Osteoblast (primary cell): ENCODE results near the gene EFNB3. TPM values are rescaled to one million over a fixed set of nuclear protein-coding genes. Genes with fewer than 3 reads are reported as not detected.

Experiments
- DNase-seq: peaks from one replicate; pipeline ENCODE4 v3.0.0; 2011; ENCODE audit warnings: low spot score, mixed read lengths; ENCODE audit not compliant: insufficient read length; ENCODE audit errors: missing footprints
- H2AFZ ChIP-seq: 2 replicates; pipeline ENCODE4 v1.6.0; 2011; ENCODE audit warnings: mild to moderate bottlenecking, low read length
- H3K27ac ChIP-seq: 2 replicates; pipeline ENCODE4 v1.5.1; 2011; ENCODE audit warnings: mild to moderate bottlenecking, low read depth, low read length, moderate library complexity
- H3K27me3 ChIP-seq: 2 replicates; pipeline ENCODE4 v1.6.0; 2012; ENCODE audit warnings: mild to moderate bottlenecking, control low read depth, inconsistent platforms, low read length, moderate library complexity; ENCODE audit not compliant: insufficient read depth
- H3K36me3 ChIP-seq: 2 replicates; pipeline ENCODE4 v1.5.1; 2011; ENCODE audit warnings: mild to moderate bottlenecking, low read length, control low read depth, moderate library complexity; ENCODE audit not compliant: insufficient read depth
- H3K4me1 ChIP-seq: 2 replicates; pipeline ENCODE4 v1.5.1; 2011; ENCODE audit warnings: mild to moderate bottlenecking, low read length, control low read depth, moderate library complexity; ENCODE audit not compliant: insufficient read depth
- H3K4me2 ChIP-seq: 2 replicates; pipeline ENCODE4 v1.6.0; 2011; ENCODE audit warnings: mild to moderate bottlenecking, low read length; ENCODE audit not compliant: insufficient read depth
- H3K4me3 ChIP-seq: fragments of 200-600 bp; sonication (generic); 3 replicates; pipeline ENCODE4 v1.5.1; 2012; ENCODE audit warnings: mild to moderate bottlenecking, low read length, inconsistent platforms; ENCODE audit not compliant: insufficient read depth
- H3K79me2 ChIP-seq: 2 replicates; pipeline ENCODE4 v1.6.0; 2012; ENCODE audit warnings: mild to moderate bottlenecking, low read length, control low read depth, inconsistent platforms; ENCODE audit not compliant: insufficient read depth
- H3K9me3 ChIP-seq: 2 replicates; pipeline ENCODE4 v1.5.1; 2011; ENCODE audit warnings: low read depth, low read length, control low read depth
- H4K20me1 ChIP-seq: 2 replicates; pipeline ENCODE4 v1.6.0; 2012; ENCODE audit warnings: mild to moderate bottlenecking, low read length, control low read depth; ENCODE audit not compliant: insufficient read depth
- CTCF ChIP-seq: IDR thresholded peaks from 2 replicates; pipeline ENCODE4 v1.5.1; 2011; ENCODE audit warnings: mild to moderate bottlenecking, low read depth, low read length, moderate library complexity; ENCODE audit errors: extremely low read depth
- total RNA-seq: library from RNA; depleted of rRNA; stranded (reverse); fragments of >200 nt; gene quantifications from 2 replicates; pipeline ENCODE4 v1.2.3, GENCODE V29; 2012

Gene EFNB3
- total RNA-seq, 1 donor: 1.8 TPM

DNA sequence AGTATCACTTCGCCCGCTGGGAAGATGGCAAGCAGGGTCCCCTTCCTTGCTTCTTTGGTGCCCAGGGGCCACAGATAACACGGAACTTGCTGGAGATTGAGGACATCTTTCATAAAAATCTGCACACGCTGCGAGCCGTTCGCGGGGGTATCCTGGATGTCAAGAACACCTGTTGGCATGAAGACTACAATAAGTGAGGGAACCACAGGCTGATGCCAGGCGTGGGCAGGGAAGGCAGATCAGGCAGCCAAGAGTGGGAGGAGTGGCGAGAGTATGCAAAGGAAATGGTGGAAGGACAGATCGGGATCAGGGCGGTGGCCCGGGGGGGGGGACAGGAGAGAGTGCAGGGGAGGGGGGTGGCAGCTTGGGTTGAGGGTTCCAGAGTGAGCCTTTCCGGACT, 34.7 kb downstream of the EFNB3 start:
- Histone ChIP-seq H4K20me1 (no peaks in the 10 kb centered on the region), H3K4me2 (no peak overlapping the region), H3K4me3 (no peak overlapping the region), H3K4me1 (no peaks in the 10 kb centered on the region), H3K27ac (no peak overlapping the region), H3K36me3 (no peaks in the 10 kb centered on the region), H3K9me3 (no peaks in the 10 kb centered on the region), H2AFZ (no peak overlapping the region), H3K79me2 (no peaks in the 10 kb centered on the region), H3K27me3 (peaks cover 37% of the 10 kb centered on the region)
- DNase-seq: no peak
- no peak for TF ChIP-seq CTCF

DNA sequence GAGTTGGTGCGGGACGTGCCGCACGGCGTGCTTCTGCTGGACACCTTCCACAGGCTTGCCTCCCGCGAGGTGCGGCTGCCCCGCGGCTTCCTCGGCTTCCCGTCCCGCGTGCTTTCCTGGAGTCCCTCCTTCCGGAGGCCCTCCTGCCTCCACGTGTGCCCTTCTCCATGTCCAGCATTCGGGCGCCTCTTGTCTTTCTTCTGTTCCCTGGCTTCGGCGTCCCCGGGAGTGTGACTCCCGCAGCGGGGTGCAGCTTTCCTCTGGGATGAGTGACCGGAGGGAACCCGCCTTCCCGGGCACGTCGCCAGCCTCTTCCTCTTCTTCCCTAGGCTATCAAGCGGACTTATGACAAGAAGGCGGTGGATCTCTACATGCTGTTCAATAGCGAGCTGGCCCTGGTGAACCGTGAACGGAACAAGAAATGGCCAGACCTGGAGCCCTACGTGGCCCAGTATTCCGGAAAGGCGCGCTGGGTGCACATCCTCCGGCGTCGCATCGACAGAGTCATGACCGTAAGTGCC, 35.5 kb downstream of the EFNB3 start:
- Histone ChIP-seq H2AFZ (no peak overlapping the region), H3K4me2 (no peak overlapping the region), H3K79me2 (no peaks in the 10 kb centered on the region), H4K20me1 (no peaks in the 10 kb centered on the region), H3K4me1 (peaks cover under 1% of the 10 kb centered on the region), H3K4me3 (no peak overlapping the region), H3K36me3 (no peaks in the 10 kb centered on the region), H3K9me3 (no peaks in the 10 kb centered on the region), H3K27ac (no peak overlapping the region), H3K27me3 (peaks cover 36% of the 10 kb centered on the region)
- DNase-seq: no peak
- TF ChIP-seq CTCF: no peak

GRCh38 chr17:7742729-7743128, 37.7 kb downstream of the EFNB3 start:
- peaks cover 16% of the 10 kb centered on the region for H3K4me1 ChIP-seq
- peaks cover 23% of the 10 kb centered on the region for H3K27me3 ChIP-seq

GRCh38 chr17:7744416-7744815, 39.4 kb downstream of the EFNB3 start:
- Histone ChIP-seq H3K9me3 (no peaks in the 10 kb centered on the region), H3K4me1 (peaks cover 23% of the 10 kb centered on the region), H3K4me3 (no peak overlapping the region), H3K79me2 (no peaks in the 10 kb centered on the region), H3K36me3 (no peaks in the 10 kb centered on the region), H3K27ac (no peak overlapping the region), H3K27me3 (peaks cover 14% of the 10 kb centered on the region), H4K20me1 (no peaks in the 10 kb centered on the region), H2AFZ (no peak overlapping the region), H3K4me2 (no peak overlapping the region)
- no peak for TF ChIP-seq CTCF
- DNase-seq: no peak

More at GRCh38 chr17:7742729-7743128, 37.7 kb downstream of the EFNB3 start:
- Histone ChIP-seq H3K4me2 (no peak overlapping the region), H3K9me3 (no peaks in the 10 kb centered on the region), H4K20me1 (no peaks in the 10 kb centered on the region), H3K4me3 (no peak overlapping the region), H3K27ac (no peak overlapping the region), H2AFZ (no peak overlapping the region), H3K79me2 (no peaks in the 10 kb centered on the region), H3K36me3 (no peaks in the 10 kb centered on the region)
- no peak for DNase-seq
- TF ChIP-seq CTCF: no peak
